Pulmonary artery endothelial cell (primary cell): ENCODE data around the gene NKX2-1. TPM values are rescaled to one million over a fixed set of nuclear protein-coding genes. Genes with fewer than 3 reads are reported as not detected.

ENCODE experiments used
- total RNA-seq: library from RNA; depleted of rRNA; stranded (reverse); fragments of >200 nt; gene quantifications from 2 replicates; pipeline ENCODE4 v1.2.3, GENCODE V29; 2014

Gene NKX2-1
- total RNA-seq, 1 donor from 2014 or later: not detected

Other genes with a start within 250 kb of the NKX2-1 start
- gene MBIP, start 199.6 kb downstream of the NKX2-1 start, total RNA-seq: 6.3 and 8.2 TPM in 2 replicates
- not detected in 2 replicates for gene NKX2-8, start 62.4 kb upstream of the NKX2-1 start, total RNA-seq
- gene PAX9, start 141.6 kb upstream of the NKX2-1 start, total RNA-seq: not detected in 2 replicates